K562 (cell line): ENCODE results near the gene NCOA1. TPM values are rescaled to one million over a fixed set of nuclear protein-coding genes. Genes with fewer than 3 reads are reported as not detected.

Experiments
- ATAC-seq: fragments of 200-7000 bp; cut with Tn5 transposase; 3 replicates; pipeline ENCODE4 v1.9.1; 2020; ENCODE audit warnings: moderate library complexity
- BruUV-seq: library from RNA; stranded (reverse); fragments of 400-500 nt; replicated peaks from 2 replicates; lab custom pipeline; 2021; lab: Mats Ljungman, UMichigan
- CTCF ChIA-PET: fragments of 300-600 bp; formaldehyde crosslinking; extraction: SDS; loops from one replicate; lab custom pipeline; 2021; ENCODE audit warnings: low intra/inter-chr PET ratio; lab: Yijun Ruan, JAX
- POLR2A ChIA-PET: fragments of 300-600, 350-650 bp; sonication (Branson Sonifier 250); formaldehyde crosslinking; extraction: SDS; loops from one replicate; lab custom pipeline; 2021; ENCODE audit warnings: antibody characterized with exemption, inconsistent platforms; lab: Yijun Ruan, JAX
- DNase-seq, 4 experiments: peaks; one replicate each; pipeline versions ENCODE4 v3.0.0 to v3.0.0-alpha.2; 2011 to 2018; ENCODE audit warnings: low spot score in 3 of 4, mixed read lengths in 3 of 4; ENCODE audit errors: extremely low read depth in 1 of 4
- FAIRE-seq: peaks from 2 replicates; lab custom pipeline; 2011; peaks lifted over from hg19 to GRCh38; lab: Jason Lieb, UNC
- H2AFZ ChIP-seq: 2 replicates; pipeline ENCODE4 v1.6.0; 2011; ENCODE audit warnings: low read depth, low read length, control low read depth, inconsistent platforms
- H3K27ac ChIP-seq: fragments of 200-600 bp; 3 replicates; pipeline ENCODE4 v1.8.0; 2011; ENCODE audit warnings: low read depth, mild to moderate bottlenecking, control low read depth, inconsistent platforms, low read length, moderate library complexity, mixed read lengths; ENCODE audit errors: extremely low read depth
- H3K27me3 ChIP-seq, 2 experiments: fragments of 300-600 bp in 1 of 2; 2 replicates in 1 of 2; 3 replicates in 1 of 2; pipeline versions ENCODE4 v1.6.0 to v1.8.0; 2011; ENCODE audit warnings: inconsistent platforms in 2 of 2, low read length in 2 of 2, mild to moderate bottlenecking in 1 of 2, mixed read lengths in 1 of 2, moderate library complexity in 1 of 2; ENCODE audit not compliant: control insufficient read depth in 2 of 2, insufficient read depth in 2 of 2
- H3K36me3 ChIP-seq: fragments of 300-600 bp; 3 replicates; pipeline ENCODE4 v1.8.0; 2011; ENCODE audit warnings: mild to moderate bottlenecking, low read length, inconsistent platforms; ENCODE audit not compliant: control insufficient read depth, insufficient read depth
- H3K4me1 ChIP-seq, 2 experiments: fragments of 200-600 bp in 1 of 2; replicated peaks in 1 of 2; 2 replicates in 1 of 2; 3 replicates in 1 of 2; pipeline versions ENCODE4 v1.5.1 to v1.8.0; 2011; ENCODE audit warnings: inconsistent platforms in 2 of 2, low read length in 2 of 2, mild to moderate bottlenecking in 1 of 2, mixed read lengths in 1 of 2, moderate library complexity in 1 of 2; ENCODE audit not compliant: control insufficient read depth in 2 of 2, insufficient read depth in 2 of 2
- H3K4me2 ChIP-seq: 2 replicates; pipeline ENCODE4 v1.6.1; 2011; ENCODE audit warnings: low read length, control low read depth, inconsistent platforms, mixed read lengths; ENCODE audit not compliant: insufficient read depth
- H3K4me3 ChIP-seq: fragments of 200-600 bp; sonication (generic), shearing (Covaris generic); 2 replicates; pipeline ENCODE4 v1.5.1; 2016; ENCODE audit warnings: control low read depth, inconsistent platforms
- H3K79me2 ChIP-seq: fragments of 200-600 bp; 3 replicates; pipeline ENCODE4 v1.8.0; 2011; ENCODE audit warnings: low read length, inconsistent platforms; ENCODE audit not compliant: control insufficient read depth, insufficient read depth
- H3K9ac ChIP-seq, 2 experiments: 2 replicates each; pipeline versions ENCODE4 v1.6.0 to v1.6.1; 2011; ENCODE audit warnings: low read depth in 2 of 2, low read length in 2 of 2, control low read depth in 1 of 2, inconsistent platforms in 1 of 2, mild to moderate bottlenecking in 1 of 2, mixed read lengths in 1 of 2; ENCODE audit not compliant: insufficient read depth in 1 of 2
- H3K9me1 ChIP-seq: one replicate; pipeline ENCODE4 v1.6.0; 2011; ENCODE audit warnings: inconsistent platforms, mild to moderate bottlenecking, low read length, moderate library complexity; ENCODE audit not compliant: control insufficient read depth, insufficient read depth
- H3K9me3 ChIP-seq: replicated peaks from 2 replicates; pipeline ENCODE4 v1.5.1; 2011; ENCODE audit warnings: low read depth, low read length, inconsistent platforms; ENCODE audit not compliant: control insufficient read depth, insufficient read depth
- H4K20me1 ChIP-seq: replicated peaks from 2 replicates; pipeline ENCODE4 v1.6.1; 2011; ENCODE audit warnings: low read length, inconsistent platforms, mixed read lengths; ENCODE audit not compliant: control insufficient read depth, insufficient read depth
- ARID1B ChIP-seq: fragments of 450-650 bp; IDR thresholded peaks from 2 replicates; pipeline ENCODE4 v1.6.1; 2016; ENCODE audit warnings: antibody characterized with exemption, mild to moderate bottlenecking, inconsistent platforms
- ARNT ChIP-seq, 2 experiments: fragments of 450-650 bp; IDR thresholded peaks; 2 replicates each; pipeline ENCODE4 v1.6.1; 2016; ENCODE audit warnings: mild to moderate bottlenecking in 1 of 2
- CHCHD3 ChIP-seq: fragments of 250-450 bp; sonication (Bioruptor Pico); IDR thresholded peaks from 2 replicates; pipeline ENCODE4 v2.1.2; 2022; ENCODE audit warnings: mild to moderate bottlenecking
- EP300 ChIP-seq: IDR thresholded peaks from 2 replicates; pipeline ENCODE4 v1.6.1; 2012; ENCODE audit warnings: low read length, improper control_type of control experiment
- L3MBTL2 ChIP-seq: fragments of 450-650 bp; IDR thresholded peaks from 2 replicates; pipeline ENCODE4 v1.6.1; 2016; ENCODE audit warnings: mild to moderate bottlenecking, moderate library complexity
- NFIX ChIP-seq: fragments of 250-450 bp; sonication (Bioruptor Pico); IDR thresholded peaks from 2 replicates; pipeline ENCODE4 v1.4.0; 2020; ENCODE audit warnings: low read depth, mild to moderate bottlenecking, moderate library complexity
- ZBTB7A ChIP-seq: IDR thresholded peaks from 2 replicates; pipeline ENCODE4 v1.6.1; 2011; ENCODE audit warnings: low read depth, mild to moderate bottlenecking, low read length, moderate library complexity, borderline replicate concordance; ENCODE audit not compliant: control insufficient read depth
- ZNF584 ChIP-seq: fragments of 200-800 bp; sonication (Bioruptor generic); IDR thresholded peaks from 2 replicates; pipeline ENCODE4 v1.6.1; 2016; ENCODE audit warnings: low read depth, mild to moderate bottlenecking, missing genetic modification characterization, missing compliant biosample characterization
- WGBS: fragments of 100-300 bp; shearing (Covaris generic); methylation state at CpG from one replicate; pipeline ENCODE4 v1.1.6; 2016; ENCODE audit warnings: low coverage, mixed read lengths; ENCODE audit not compliant: insufficient coverage; ENCODE audit errors: missing lambda C conversion rate; 5-methylcytosine and 5-hydroxymethylcytosine counted together
- in situ Hi-C: fragments of 300-500 bp; cut with MboI; formaldehyde crosslinking; loops from 4 replicates; pipeline ENCODE4 v1.15.0; 2018; ENCODE audit warnings: inconsistent platforms, mixed read lengths
- intact Hi-C: fragments of 100-400 bp; cut with micrococcal nuclease; formaldehyde crosslinking; loops from 2 replicates; pipeline ENCODE4 v1.14.2; 2022
- polyA plus RNA-seq, 8 experiments: library from polyadenylated mRNA; depleted of rRNA in 4 of 8; stranded (reverse) in 5 of 8; unstranded in 3 of 8; fragments of >200 nt; fragmentation: Nextera tagmentation in 2 of 8; fragmentation: Illumina TruSeq in 1 of 8; extraction: Ambion mirVana in 2 of 8; extraction: Trizol in 1 of 8; gene quantifications; 2 replicates each; pipeline versions ENCODE4 v1.2.1 to v1.2.3, GENCODE V29; 2011 to 2014; ENCODE audit warnings: inconsistent platforms in 1 of 8, missing spikeins in 1 of 8
- total RNA-seq, 7 experiments: library from RNA; depleted of rRNA in 6 of 7; stranded (reverse); fragments of >200 nt in 6 of 7; fragmentation: Illumina TruSeq in 2 of 7; extraction: Trizol in 2 of 7; gene quantifications; 2 replicates each; pipeline versions ENCODE4 v1.2.1 to v1.2.3, GENCODE V29; 2011 to 2021; ENCODE audit warnings: low replicate concordance in 1 of 7
- TF ChIP-seq, protein P1 (sequence below): sonication (generic); formaldehyde crosslinking; IDR thresholded peaks from 2 replicates; pipeline ENCODE4 v1.8.0; 2023; ENCODE audit warnings: mild to moderate bottlenecking, missing genetic modification reagents
- TF ChIP-seq, protein P2 (sequence below), 2 experiments: fragments of 450-650 bp; formaldehyde crosslinking in 1 of 2; IDR thresholded peaks; 2 replicates each; pipeline versions ENCODE4 v1.4.0 to v1.6.1; 2014 to 2020; ENCODE audit warnings: mild to moderate bottlenecking in 2 of 2, borderline replicate concordance in 1 of 2, low read depth in 1 of 2

Gene NCOA1
- total and polyA plus RNA-seq, 9 of the 15 experiments (the other 6 are each of a cell fraction or from before 2014, with no cell fraction given) = 4.9 to 25.7 (median 17.0) TPM

DNA sequence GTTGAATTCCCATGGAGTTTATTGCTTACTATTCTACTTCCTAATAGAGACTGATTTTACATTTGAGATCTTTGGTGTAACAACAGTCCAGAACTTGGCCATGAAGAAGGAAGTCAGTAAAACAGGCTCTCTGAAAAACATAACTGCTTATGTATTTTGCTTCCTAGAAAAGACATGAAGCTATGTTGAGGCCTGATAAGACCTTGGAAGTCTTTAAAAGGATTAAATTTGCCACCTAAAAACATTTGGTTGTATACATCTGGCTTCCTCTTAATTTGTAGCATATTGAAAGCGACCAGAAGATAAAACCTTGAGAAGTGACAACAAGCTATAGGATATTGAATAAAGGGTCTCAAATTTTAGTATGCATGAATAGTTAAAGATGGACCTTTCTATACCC lies 265.7 kb downstream of the NCOA1 start (continued):
- no peak for TF ChIP-seq EP300
- TF ChIP-seq NFIX (CRISPR knock-in tag) = no peak
- TF ChIP-seq ARNT (IDR thresholded peaks at IDR 0.05) = no peak
- TF ChIP-seq ZBTB7A = no peak

DNA sequence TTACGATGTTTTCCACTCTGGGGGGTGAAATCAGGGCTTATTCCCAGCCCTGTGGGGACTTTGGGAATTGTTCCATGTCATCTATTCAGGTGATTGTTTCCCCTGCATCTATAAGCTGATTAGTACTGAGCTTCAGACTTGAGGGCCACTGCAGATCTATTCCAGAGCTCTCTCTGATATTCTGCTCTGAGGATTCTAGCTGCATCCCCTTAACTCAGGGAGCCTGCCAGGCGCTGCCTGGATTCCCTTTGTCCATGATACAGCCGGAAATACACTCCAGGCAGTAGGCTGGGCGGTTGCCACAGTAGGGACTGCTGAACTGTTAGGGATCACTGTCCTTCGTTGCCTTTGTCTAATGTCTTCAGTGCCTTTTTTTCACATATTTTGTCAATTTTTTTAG lies 270.8 kb downstream of the NCOA1 start:
- H3K4me1 ChIP-seq = peaks cover 0 to 3% of the 10 kb centered on the region in 2 experiments; a peak in 2 of 5 replicates
- DNase-seq (no peak), ATAC-seq (no peak), FAIRE-seq (no peak)
- H3K9ac ChIP-seq = no peak overlapping the region
- H3K36me3 ChIP-seq = peaks cover 35% of the 10 kb centered on the region
- H3K9me1 ChIP-seq = no peaks in the 10 kb centered on the region
- ChIA-PET CTCF (no interaction called here), POLR2A (interaction anchor here (0.7 kb wide), 1 partner anchor 31 kb away, joined by 3 read pairs; the partner anchor contains the start of genes CENPO and PTRHD1)
- H3K4me3 ChIP-seq = no peak overlapping the region
- in situ Hi-C loops = no loop called here
- no peaks in the 10 kb centered on the region for H3K27me3 ChIP-seq
- no TSS peak for BruUV-seq
- intact Hi-C loops = no loop called here
- no peak overlapping the region for H2AFZ ChIP-seq
- 84% methylated on average over 5 of the region's 5 CpGs for WGBS
- H3K27ac ChIP-seq = no peak overlapping the region
- no peaks in the 10 kb centered on the region for H3K9me3 ChIP-seq
- no peak overlapping the region for H3K4me2 ChIP-seq
- H4K20me1 ChIP-seq = no peaks in the 10 kb centered on the region
- no peaks in the 10 kb centered on the region for H3K79me2 ChIP-seq
- TF ChIP-seq ZNF584 (CRISPR knock-in tag) (no peak), CHCHD3 (CRISPR knock-in tag) (no peak), L3MBTL2 (no peak), ARID1B (no peak)
- TF ChIP-seq, protein P1, sequence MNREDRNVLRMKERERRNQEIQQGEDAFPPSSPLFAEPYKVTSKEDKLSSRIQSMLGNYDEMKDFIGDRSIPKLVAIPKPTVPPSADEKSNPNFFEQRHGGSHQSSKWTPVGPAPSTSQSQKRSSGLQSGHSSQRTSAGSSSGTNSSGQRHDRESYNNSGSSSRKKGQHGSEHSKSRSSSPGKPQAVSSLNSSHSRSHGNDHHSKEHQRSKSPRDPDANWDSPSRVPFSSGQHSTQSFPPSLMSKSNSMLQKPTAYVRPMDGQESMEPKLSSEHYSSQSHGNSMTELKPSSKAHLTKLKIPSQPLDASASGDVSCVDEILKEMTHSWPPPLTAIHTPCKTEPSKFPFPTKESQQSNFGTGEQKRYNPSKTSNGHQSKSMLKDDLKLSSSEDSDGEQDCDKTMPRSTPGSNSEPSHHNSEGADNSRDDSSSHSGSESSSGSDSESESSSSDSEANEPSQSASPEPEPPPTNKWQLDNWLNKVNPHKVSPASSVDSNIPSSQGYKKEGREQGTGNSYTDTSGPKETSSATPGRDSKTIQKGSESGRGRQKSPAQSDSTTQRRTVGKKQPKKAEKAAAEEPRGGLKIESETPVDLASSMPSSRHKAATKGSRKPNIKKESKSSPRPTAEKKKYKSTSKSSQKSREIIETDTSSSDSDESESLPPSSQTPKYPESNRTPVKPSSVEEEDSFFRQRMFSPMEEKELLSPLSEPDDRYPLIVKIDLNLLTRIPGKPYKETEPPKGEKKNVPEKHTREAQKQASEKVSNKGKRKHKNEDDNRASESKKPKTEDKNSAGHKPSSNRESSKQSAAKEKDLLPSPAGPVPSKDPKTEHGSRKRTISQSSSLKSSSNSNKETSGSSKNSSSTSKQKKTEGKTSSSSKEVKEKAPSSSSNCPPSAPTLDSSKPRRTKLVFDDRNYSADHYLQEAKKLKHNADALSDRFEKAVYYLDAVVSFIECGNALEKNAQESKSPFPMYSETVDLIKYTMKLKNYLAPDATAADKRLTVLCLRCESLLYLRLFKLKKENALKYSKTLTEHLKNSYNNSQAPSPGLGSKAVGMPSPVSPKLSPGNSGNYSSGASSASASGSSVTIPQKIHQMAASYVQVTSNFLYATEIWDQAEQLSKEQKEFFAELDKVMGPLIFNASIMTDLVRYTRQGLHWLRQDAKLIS (CRISPR knock-in tag) = no peak
- TF ChIP-seq, protein P2, sequence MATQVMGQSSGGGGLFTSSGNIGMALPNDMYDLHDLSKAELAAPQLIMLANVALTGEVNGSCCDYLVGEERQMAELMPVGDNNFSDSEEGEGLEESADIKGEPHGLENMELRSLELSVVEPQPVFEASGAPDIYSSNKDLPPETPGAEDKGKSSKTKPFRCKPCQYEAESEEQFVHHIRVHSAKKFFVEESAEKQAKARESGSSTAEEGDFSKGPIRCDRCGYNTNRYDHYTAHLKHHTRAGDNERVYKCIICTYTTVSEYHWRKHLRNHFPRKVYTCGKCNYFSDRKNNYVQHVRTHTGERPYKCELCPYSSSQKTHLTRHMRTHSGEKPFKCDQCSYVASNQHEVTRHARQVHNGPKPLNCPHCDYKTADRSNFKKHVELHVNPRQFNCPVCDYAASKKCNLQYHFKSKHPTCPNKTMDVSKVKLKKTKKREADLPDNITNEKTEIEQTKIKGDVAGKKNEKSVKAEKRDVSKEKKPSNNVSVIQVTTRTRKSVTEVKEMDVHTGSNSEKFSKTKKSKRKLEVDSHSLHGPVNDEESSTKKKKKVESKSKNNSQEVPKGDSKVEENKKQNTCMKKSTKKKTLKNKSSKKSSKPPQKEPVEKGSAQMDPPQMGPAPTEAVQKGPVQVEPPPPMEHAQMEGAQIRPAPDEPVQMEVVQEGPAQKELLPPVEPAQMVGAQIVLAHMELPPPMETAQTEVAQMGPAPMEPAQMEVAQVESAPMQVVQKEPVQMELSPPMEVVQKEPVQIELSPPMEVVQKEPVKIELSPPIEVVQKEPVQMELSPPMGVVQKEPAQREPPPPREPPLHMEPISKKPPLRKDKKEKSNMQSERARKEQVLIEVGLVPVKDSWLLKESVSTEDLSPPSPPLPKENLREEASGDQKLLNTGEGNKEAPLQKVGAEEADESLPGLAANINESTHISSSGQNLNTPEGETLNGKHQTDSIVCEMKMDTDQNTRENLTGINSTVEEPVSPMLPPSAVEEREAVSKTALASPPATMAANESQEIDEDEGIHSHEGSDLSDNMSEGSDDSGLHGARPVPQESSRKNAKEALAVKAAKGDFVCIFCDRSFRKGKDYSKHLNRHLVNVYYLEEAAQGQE (IDR thresholded peaks at IDR 0.05; ENCODE audit: borderline replicate concordance) = no peak
- TF ChIP-seq, protein P2 (CRISPR knock-in tag; IDR thresholded peaks at IDR 0.05; ENCODE audit: low read depth) = no peak
